Trophoblast cell (in vitro differentiated cells and primary cell): Measurements from ENCODE around the gene PIK3CB.

Experiments
- DNase-seq, 2 donors: peaks; one replicate each; pipeline ENCODE4 v3.0.0-alpha.2; 2016
- H2AFZ ChIP-seq: 2 replicates; pipeline ENCODE4 v1.6.1; 2013; ENCODE audit warnings: low read length, moderate library complexity, mild to moderate bottlenecking; ENCODE audit not compliant: insufficient read depth, poor library complexity
- H2AK5ac ChIP-seq: 2 replicates; pipeline ENCODE4 v1.6.1; 2013; ENCODE audit warnings: mild to moderate bottlenecking, low read length
- H2BK120ac ChIP-seq: 2 replicates; pipeline ENCODE4 v1.6.1; 2013; ENCODE audit warnings: low read length, mild to moderate bottlenecking, moderate library complexity; ENCODE audit not compliant: insufficient read depth, poor library complexity
- H2BK12ac ChIP-seq: 2 replicates; pipeline ENCODE4 v1.6.1; 2013; ENCODE audit warnings: mild to moderate bottlenecking, low read length, moderate library complexity
- H2BK5ac ChIP-seq: 2 replicates; pipeline ENCODE4 v1.6.1; 2013; ENCODE audit warnings: low read length, low read depth, moderate library complexity, mild to moderate bottlenecking; ENCODE audit not compliant: poor library complexity
- H3K14ac ChIP-seq: 2 replicates; pipeline ENCODE4 v1.6.1; 2013; ENCODE audit warnings: mild to moderate bottlenecking, low read length
- H3K18ac ChIP-seq: 2 replicates; pipeline ENCODE4 v1.6.1; 2013; ENCODE audit warnings: mild to moderate bottlenecking, low read length
- H3K23ac ChIP-seq: 2 replicates; pipeline ENCODE4 v1.6.1; 2013; ENCODE audit warnings: low read length
- H3K27ac ChIP-seq: 2 replicates; pipeline ENCODE4 v1.5.1; 2013; ENCODE audit warnings: low read depth, mild to moderate bottlenecking, inconsistent platforms, low read length, moderate library complexity
- H3K27me3 ChIP-seq: 2 replicates; pipeline ENCODE4 v1.6.1; 2013; ENCODE audit warnings: inconsistent platforms, mild to moderate bottlenecking, low read length, moderate library complexity; ENCODE audit not compliant: insufficient read depth
- H3K36me3 ChIP-seq, 2 experiments: 1 replicate in 1 of 2; 2 replicates in 1 of 2; pipeline ENCODE4 v1.6.1; 2013; ENCODE audit warnings: low read length in 2 of 2, mild to moderate bottlenecking in 2 of 2, moderate library complexity in 1 of 2; ENCODE audit not compliant: insufficient read depth in 2 of 2, control insufficient read depth in 1 of 2
- H3K4ac ChIP-seq: 2 replicates; pipeline ENCODE4 v1.6.1; 2013; ENCODE audit warnings: low read depth, mild to moderate bottlenecking, low read length, moderate library complexity
- H3K4me1 ChIP-seq, 2 experiments: 1 replicate in 1 of 2; 2 replicates in 1 of 2; pipeline ENCODE4 v1.6.1; 2013; ENCODE audit warnings: low read length in 2 of 2, mild to moderate bottlenecking in 2 of 2, moderate library complexity in 1 of 2; ENCODE audit not compliant: insufficient read depth in 2 of 2, control insufficient read depth in 1 of 2
- H3K4me2 ChIP-seq: 2 replicates; pipeline ENCODE4 v1.6.1; 2013; ENCODE audit warnings: inconsistent platforms, mild to moderate bottlenecking, low read length, moderate library complexity
- H3K4me3 ChIP-seq: 2 replicates; pipeline ENCODE4 v1.5.1; 2013; ENCODE audit warnings: mild to moderate bottlenecking, low read depth, low read length, inconsistent platforms
- H3K79me1 ChIP-seq: one replicate; pipeline ENCODE4 v1.6.1; 2013; ENCODE audit warnings: low read length
- H3K79me2 ChIP-seq: 2 replicates; pipeline ENCODE4 v1.6.1; 2013; ENCODE audit warnings: low read length, mild to moderate bottlenecking; ENCODE audit not compliant: control insufficient read depth, insufficient read depth, poor library complexity
- H3K9ac ChIP-seq: 2 replicates; pipeline ENCODE4 v1.6.1; 2013; ENCODE audit warnings: mild to moderate bottlenecking, low read length
- H3K9me3 ChIP-seq: 2 replicates; pipeline ENCODE4 v1.6.1; 2013; ENCODE audit warnings: low read depth, mild to moderate bottlenecking, control low read depth, inconsistent platforms, low read length; ENCODE audit not compliant: insufficient read depth
- H4K12ac ChIP-seq: 2 replicates; pipeline ENCODE4 v1.6.1; 2013; ENCODE audit warnings: low read depth, mild to moderate bottlenecking, low read length, moderate library complexity
- H4K8ac ChIP-seq: 2 replicates; pipeline ENCODE4 v1.6.1; 2013; ENCODE audit warnings: low read depth, mild to moderate bottlenecking, low read length, moderate library complexity
- H4K91ac ChIP-seq: one replicate; pipeline ENCODE4 v1.6.1; 2013; ENCODE audit warnings: low read depth, mild to moderate bottlenecking, low read length, moderate library complexity
- WGBS: extraction: QIAGEN DNeasy Blood & Tissue Kit; methylation state at CpG from one replicate; pipeline ENCODE4 v1.1.7; 2013; ENCODE audit warnings: missing lambda C conversion rate; ENCODE audit not compliant: insufficient read length, insufficient coverage; ENCODE audit errors: extremely low coverage; 5-methylcytosine and 5-hydroxymethylcytosine counted together

PIK3CB gene

DNA sequence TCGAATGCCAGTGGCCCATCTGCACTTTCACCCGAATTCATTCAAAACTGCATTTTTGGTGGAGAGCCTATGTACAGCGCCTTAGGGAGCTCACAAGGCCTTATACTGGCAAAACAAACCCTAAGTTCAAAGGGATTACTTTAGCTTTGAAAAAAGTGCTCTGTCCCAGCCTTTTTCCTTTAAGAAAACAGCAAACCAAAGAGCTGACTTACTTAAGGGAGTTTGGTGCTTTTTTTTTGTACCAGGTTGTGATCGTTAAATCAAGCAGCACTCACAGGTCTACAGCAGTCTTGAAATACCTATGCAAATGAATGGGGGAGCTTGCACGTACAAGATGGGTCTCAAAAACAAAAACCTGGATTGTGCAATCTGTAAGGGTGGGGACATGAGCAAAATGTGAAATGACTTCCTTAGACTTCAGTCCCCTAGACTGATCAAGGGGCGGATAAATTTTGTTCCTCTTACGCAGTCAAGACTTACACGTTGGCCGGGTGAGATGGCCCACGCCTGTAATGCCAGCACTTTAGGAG is 11.6 kb upstream of the PIK3CB start:
- Histone ChIP-seq H3K4me2 (peak overlapping the region; percentile 43), H2AK5ac (no peak overlapping the region), H3K4me3 (no peak overlapping the region), H2AFZ (no peak overlapping the region), H4K12ac (no peak overlapping the region), H2BK5ac (peak overlapping the region; percentile 95), H3K27ac (peak overlapping the region; percentile 92), H3K79me2 (peaks cover 2% of the 10 kb centered on the region), H3K14ac (no peak overlapping the region), H3K4ac (peak overlapping the region; percentile 9), H3K36me3 (no peaks in the 10 kb centered on the region), H2BK12ac (peak overlapping the region; percentile 8), H3K4me1 (peaks cover 0 to 9% of the 10 kb centered on the region in 2 experiments), H3K79me1 (peaks cover 2% of the 10 kb centered on the region), H3K27me3 (no peaks in the 10 kb centered on the region), H2BK120ac (peak overlapping the region; percentile 95), H3K23ac (no peak overlapping the region), H4K91ac (peak overlapping the region; percentile 82), H3K9me3 (no peaks in the 10 kb centered on the region), H4K8ac (peak overlapping the region; percentile 74), H3K9ac (no peak overlapping the region), H3K18ac (peak overlapping the region; percentile 93)
- peak; percentile 72 to 91 for DNase-seq
- no CpG with 5 or more reads among the region's 10 CpGs for WGBS

DNA sequence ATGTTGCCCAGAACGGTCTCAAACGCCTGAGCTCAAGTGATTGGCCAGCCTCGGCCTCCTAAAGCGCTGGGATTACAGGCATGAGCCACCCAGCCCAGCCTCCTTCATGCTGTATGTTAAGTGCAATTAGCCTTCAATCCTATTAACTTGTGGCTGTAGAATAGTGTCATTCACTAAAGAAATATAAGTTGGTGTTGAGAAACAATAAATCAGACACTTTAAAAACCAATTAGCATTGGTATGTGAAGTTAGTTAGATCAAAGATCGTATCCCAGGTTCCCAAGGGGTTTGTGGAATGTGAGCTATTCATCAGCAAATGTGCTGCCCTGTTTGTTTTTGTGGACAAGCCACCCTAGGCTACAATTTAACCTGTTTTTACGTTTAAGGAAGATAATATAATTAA is 11.0 kb upstream of the PIK3CB start:
- no CpG with 5 or more reads among the region's 6 CpGs for WGBS
- H3K36me3 ChIP-seq: no peaks in the 10 kb centered on the region
- no peak for DNase-seq
- peaks cover 2% of the 10 kb centered on the region for H3K79me2 ChIP-seq
- no peak overlapping the region for H4K8ac ChIP-seq
- H4K12ac ChIP-seq: no peak overlapping the region
- H3K4me1 ChIP-seq: peaks cover 0 to 9% of the 10 kb centered on the region in 2 experiments
- no peak overlapping the region for H3K18ac ChIP-seq
- no peak overlapping the region for H2BK5ac ChIP-seq
- no peak overlapping the region for H3K23ac ChIP-seq
- H3K4ac ChIP-seq: no peak overlapping the region
- no peak overlapping the region for H3K4me3 ChIP-seq
- no peak overlapping the region for H3K9ac ChIP-seq
- H3K27me3 ChIP-seq: no peaks in the 10 kb centered on the region
- H3K4me2 ChIP-seq: no peak overlapping the region
- H3K14ac ChIP-seq: no peak overlapping the region
- no peak overlapping the region for H2BK120ac ChIP-seq
- H3K27ac ChIP-seq: peak overlapping the region; percentile 14
- peaks cover 2% of the 10 kb centered on the region for H3K79me1 ChIP-seq
- H2AFZ ChIP-seq: no peak overlapping the region
- no peak overlapping the region for H2AK5ac ChIP-seq
- no peak overlapping the region for H2BK12ac ChIP-seq
- H4K91ac ChIP-seq: no peak overlapping the region
- no peaks in the 10 kb centered on the region for H3K9me3 ChIP-seq

DNA sequence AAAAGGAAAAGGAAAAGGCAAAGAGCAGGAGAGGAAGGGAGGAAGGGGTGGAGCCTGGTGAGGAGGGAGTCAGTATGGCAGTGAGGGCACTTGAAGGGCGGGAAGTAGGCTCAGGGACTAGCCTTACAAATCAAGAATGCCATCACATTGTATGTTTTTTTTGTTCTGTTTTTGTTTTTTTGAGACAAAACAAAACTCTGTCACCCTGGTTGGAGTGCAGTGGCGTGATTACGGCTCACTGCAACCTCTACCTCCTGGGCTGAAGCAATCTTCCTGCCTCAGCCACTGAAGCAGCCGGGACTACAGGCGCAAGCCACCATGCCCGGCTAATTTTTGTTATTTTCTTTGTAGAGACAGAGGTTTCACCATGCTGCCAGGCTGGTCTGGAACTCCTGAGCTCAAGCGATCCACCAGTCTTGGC is 10.5 kb upstream of the PIK3CB start:
- Histone ChIP-seq H3K9ac (no peak overlapping the region), H3K23ac (no peak overlapping the region), H3K4me1 (peaks cover 0 to 9% of the 10 kb centered on the region in 2 experiments), H3K27ac (peak overlapping the region; percentile 14), H4K12ac (no peak overlapping the region), H2AFZ (no peak overlapping the region), H3K4ac (peak overlapping the region; percentile 58), H3K14ac (no peak overlapping the region), H2BK5ac (peak overlapping the region; percentile 28), H3K79me2 (peaks cover 2% of the 10 kb centered on the region), H2AK5ac (no peak overlapping the region), H3K4me3 (no peak overlapping the region), H3K27me3 (no peaks in the 10 kb centered on the region), H3K79me1 (peaks cover 2% of the 10 kb centered on the region), H4K91ac (peak overlapping the region; percentile 32), H3K18ac (no peak overlapping the region), H3K9me3 (no peaks in the 10 kb centered on the region), H3K36me3 (no peaks in the 10 kb centered on the region), H2BK12ac (peak overlapping the region; percentile 36), H3K4me2 (no peak overlapping the region), H4K8ac (peak overlapping the region; percentile 23), H2BK120ac (peak overlapping the region; percentile 15)
- peak; percentile 65 to 70 for DNase-seq
- no CpG with 5 or more reads among the region's 7 CpGs for WGBS

DNA sequence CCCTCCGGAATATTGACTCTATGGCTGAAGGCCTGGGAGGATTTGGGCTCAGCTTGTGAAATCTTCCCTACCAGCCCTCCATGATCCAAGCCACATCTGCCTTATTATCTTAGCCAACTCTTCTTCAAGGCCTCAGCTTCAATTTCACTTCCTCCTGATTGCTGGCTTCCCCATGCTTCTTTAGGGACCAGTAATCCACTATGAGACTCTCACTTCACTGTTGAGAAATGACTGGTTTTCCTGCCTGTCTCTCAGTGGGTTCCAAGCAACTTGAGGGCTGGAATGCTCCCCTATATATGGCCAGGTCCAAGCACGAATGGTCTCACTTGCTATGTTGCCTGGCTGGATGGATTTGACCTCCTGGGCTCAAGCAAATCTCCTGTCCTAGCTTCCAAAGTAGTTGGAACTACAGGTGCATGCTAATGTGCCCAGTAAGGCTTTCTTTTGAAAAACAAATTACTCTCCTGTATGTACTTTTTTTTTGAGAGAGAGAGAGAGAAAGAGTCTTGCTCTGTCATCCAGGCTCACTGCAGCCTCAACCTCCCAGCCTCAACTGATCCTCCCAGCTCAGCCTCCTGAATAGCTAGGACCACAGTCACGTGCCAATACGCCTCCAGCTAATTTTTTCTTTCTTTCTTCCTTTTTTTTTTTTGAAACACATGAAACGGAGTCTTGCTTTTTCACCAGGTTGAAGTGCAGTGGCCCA is 7.9 kb upstream of the PIK3CB start:
- Histone ChIP-seq H3K27me3 (no peaks in the 10 kb centered on the region), H3K23ac (no peak overlapping the region), H3K4ac (no peak overlapping the region), H2AK5ac (no peak overlapping the region), H3K79me1 (peaks cover 2% of the 10 kb centered on the region), H3K9ac (no peak overlapping the region), H2BK5ac (no peak overlapping the region), H3K9me3 (no peaks in the 10 kb centered on the region), H3K14ac (no peak overlapping the region), H4K8ac (no peak overlapping the region), H3K27ac (no peak overlapping the region), H3K36me3 (no peaks in the 10 kb centered on the region), H3K4me1 (peaks cover 0 to 9% of the 10 kb centered on the region in 2 experiments), H3K18ac (no peak overlapping the region), H4K12ac (no peak overlapping the region), H3K4me3 (no peak overlapping the region), H3K79me2 (peaks cover 2% of the 10 kb centered on the region), H2BK12ac (no peak overlapping the region), H3K4me2 (no peak overlapping the region), H2BK120ac (no peak overlapping the region), H2AFZ (no peak overlapping the region), H4K91ac (no peak overlapping the region)
- no CpG with 5 or more reads among the region's 5 CpGs for WGBS
- peak in 1 of 2 donors; percentile 45 for DNase-seq
